ENCODE data around the gene MAP1B. TPM values are rescaled to one million over a fixed set of nuclear protein-coding genes. Genes with fewer than 3 reads are reported as not detected.
A peak's percentile ranks its signal among the peaks of the same experiment; 100 is the strongest.

Gene MAP1B
- total and polyA plus RNA-seq, 10 donors: 0.68 to 17.3 (median 9.8) TPM

- Histone ChIP-seq H3K27me3 (replicated peaks in 1 of 7) (peaks cover 0 to 3% (median 0%) of the 10 kb centered on the region in 7 donors), H3K4me3 (no peak overlapping the region), H3K27ac (no peak overlapping the region), H3K36me3 (no peaks in the 10 kb centered on the region), H3K9me3 (no peaks in the 10 kb centered on the region), H3K4me1 (peaks cover 0 to 11% (median 0%) of the 10 kb centered on the region in 6 donors)
- TF ChIP-seq POLR2A (IDR thresholded peaks at IDR 0.05) (no peak), CTCF (IDR thresholded peaks at IDR 0.05 in 8 of 11, conservative IDR thresholded peaks at IDR 0.05 in 3 of 11) (peak in 9 of 11 experiments; percentile 27 to 64 (median 51))
- DNase-seq: no peak
- WGBS, 5 donors: 20 to 33% (median 30%) methylated on average over 2 of the region's 2 CpGs
- intact Hi-C loops (cut with DNase I; ENCODE audit: low total_unique reads): loop anchor here (10.0 kb wide), 1 partner anchor 167 kb away; no protein-coding TSS in a partner anchor
Observed at GRCh38 chr5:72137826-72138409, 30.6 kb downstream of the MAP1B start.

- intact Hi-C loops (cut with DNase I; ENCODE audit: low total_unique reads): loop anchor here (10.0 kb wide), 1 partner anchor 166 kb away; no protein-coding TSS in a partner anchor
- TF ChIP-seq POLR2AphosphoS5 (IDR thresholded peaks at IDR 0.05) (no peak), POLR2A (IDR thresholded peaks at IDR 0.05) (no peak), CTCF (IDR thresholded peaks at IDR 0.05 in 8 of 11, conservative IDR thresholded peaks at IDR 0.05 in 3 of 11) (no peak)
- Histone ChIP-seq H3K36me3 (no peaks in the 10 kb centered on the region), H3K27me3 (replicated peaks in 1 of 7) (peaks cover 0 to 3% (median 0%) of the 10 kb centered on the region in 7 donors), H3K4me3 (no peak overlapping the region), H3K9me3 (no peaks in the 10 kb centered on the region), H3K27ac (peak overlapping the region in 1 of 8 donors; percentile 21), H3K4me1 (peaks cover 0 to 11% (median 0%) of the 10 kb centered on the region in 6 donors)
- no peak for DNase-seq
- 28 to 38% (median 36%) methylated on average over 8 of the region's 8 CpGs for WGBS, 5 donors
Observed at GRCh38 chr5:72138943-72139521, 31.8 kb downstream of the MAP1B start.

GRCh38 chr5:72140711-72141110 is 33.4 kb downstream of the MAP1B start:
- TF ChIP-seq POLR2AphosphoS5 (IDR thresholded peaks at IDR 0.05) (no peak), CTCF (IDR thresholded peaks at IDR 0.05 in 8 of 11, conservative IDR thresholded peaks at IDR 0.05 in 3 of 11) (no peak), POLR2A (IDR thresholded peaks at IDR 0.05) (no peak)
- Histone ChIP-seq H3K4me3 (no peak overlapping the region), H3K27ac (no peak overlapping the region), H3K4me1 (peaks cover 0 to 11% (median 0%) of the 10 kb centered on the region in 6 donors), H3K9me3 (no peaks in the 10 kb centered on the region), H3K36me3 (no peaks in the 10 kb centered on the region), H3K27me3 (replicated peaks in 1 of 7) (peaks cover 0 to 3% (median 0%) of the 10 kb centered on the region in 7 donors)
- DNase-seq: no peak
- intact Hi-C loops (cut with DNase I; ENCODE audit: low total_unique reads): no loop called here
- WGBS, 5 donors: 89 to 97% (median 91%) methylated on average over 7 of the region's 7 CpGs
